GM12874 (cell line): ENCODE results near the gene STK32B.

Experiments
- TF ChIP-seq, protein P1 (sequence below): IDR thresholded peaks from 2 replicates; pipeline ENCODE4 v1.5.1; 2011; ENCODE audit warnings: low read depth, mild to moderate bottlenecking, control low read depth, low read length, moderate library complexity; ENCODE audit not compliant: insufficient read depth

Gene STK32B

DNA sequence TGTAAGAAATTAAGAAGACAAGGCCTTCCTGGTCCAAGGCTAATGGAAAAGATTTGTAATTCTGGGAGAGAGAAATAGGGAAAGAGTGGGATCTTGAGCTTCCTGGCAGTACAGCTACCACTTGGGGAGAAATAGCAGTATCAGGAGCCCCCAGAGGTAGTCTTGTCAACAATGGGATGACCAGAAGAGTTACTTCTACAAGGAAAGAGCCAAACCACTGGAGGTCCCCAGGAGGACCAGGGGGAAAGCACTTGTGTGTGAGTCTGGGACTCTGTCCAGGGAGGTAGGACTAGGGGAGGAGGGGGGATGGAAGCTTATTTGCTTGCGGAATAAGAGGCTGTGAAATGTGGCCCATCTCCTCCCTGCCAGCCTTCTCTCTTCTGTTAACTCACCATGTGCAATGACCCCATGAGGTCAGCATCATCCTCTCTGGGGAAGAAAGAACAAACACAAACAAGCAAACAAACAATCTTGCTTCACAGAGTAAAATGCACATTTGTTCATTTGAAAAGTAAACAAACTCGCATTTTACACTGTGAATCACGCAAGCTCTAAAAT lies 160.1 kb downstream of the STK32B start:
- TF ChIP-seq, protein P1, sequence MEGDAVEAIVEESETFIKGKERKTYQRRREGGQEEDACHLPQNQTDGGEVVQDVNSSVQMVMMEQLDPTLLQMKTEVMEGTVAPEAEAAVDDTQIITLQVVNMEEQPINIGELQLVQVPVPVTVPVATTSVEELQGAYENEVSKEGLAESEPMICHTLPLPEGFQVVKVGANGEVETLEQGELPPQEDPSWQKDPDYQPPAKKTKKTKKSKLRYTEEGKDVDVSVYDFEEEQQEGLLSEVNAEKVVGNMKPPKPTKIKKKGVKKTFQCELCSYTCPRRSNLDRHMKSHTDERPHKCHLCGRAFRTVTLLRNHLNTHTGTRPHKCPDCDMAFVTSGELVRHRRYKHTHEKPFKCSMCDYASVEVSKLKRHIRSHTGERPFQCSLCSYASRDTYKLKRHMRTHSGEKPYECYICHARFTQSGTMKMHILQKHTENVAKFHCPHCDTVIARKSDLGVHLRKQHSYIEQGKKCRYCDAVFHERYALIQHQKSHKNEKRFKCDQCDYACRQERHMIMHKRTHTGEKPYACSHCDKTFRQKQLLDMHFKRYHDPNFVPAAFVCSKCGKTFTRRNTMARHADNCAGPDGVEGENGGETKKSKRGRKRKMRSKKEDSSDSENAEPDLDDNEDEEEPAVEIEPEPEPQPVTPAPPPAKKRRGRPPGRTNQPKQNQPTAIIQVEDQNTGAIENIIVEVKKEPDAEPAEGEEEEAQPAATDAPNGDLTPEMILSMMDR, result no peak

DNA sequence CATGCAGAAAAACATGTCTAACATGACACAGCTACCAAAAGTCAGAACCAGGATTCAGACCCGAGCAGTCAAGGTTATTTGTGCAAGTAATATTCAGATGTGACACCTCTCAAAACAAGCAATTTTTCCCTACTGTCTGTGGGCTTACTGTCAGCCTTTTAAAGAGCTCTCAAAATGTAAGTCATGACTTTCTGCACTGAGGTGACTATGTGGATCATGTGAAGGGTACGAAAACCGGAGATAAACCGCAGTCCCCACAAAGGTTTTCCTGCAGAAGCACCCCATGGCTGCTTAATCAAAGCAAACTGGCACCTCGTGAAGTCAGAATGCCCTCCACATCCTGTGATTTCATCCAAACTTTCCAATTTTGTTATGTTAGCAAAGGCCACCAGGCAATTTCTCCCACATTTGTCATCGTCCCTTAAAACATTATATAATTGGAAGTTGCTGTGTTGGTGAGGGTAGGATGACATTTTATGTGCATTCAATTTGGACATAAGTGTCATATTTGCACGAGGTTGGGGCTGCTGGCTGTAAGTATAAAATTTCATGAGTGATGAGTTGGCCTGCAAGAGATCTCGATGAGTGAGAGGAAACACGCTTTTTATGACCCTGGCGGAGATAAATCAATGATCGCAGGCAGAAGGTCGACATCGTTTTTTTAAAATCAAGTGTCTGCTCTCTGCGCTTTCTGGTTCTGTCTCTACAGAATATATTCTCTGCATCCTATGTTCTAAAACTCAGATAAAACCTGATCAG lies 161.2 kb downstream of the STK32B start:
- TF ChIP-seq, protein P1, result no peak

DNA sequence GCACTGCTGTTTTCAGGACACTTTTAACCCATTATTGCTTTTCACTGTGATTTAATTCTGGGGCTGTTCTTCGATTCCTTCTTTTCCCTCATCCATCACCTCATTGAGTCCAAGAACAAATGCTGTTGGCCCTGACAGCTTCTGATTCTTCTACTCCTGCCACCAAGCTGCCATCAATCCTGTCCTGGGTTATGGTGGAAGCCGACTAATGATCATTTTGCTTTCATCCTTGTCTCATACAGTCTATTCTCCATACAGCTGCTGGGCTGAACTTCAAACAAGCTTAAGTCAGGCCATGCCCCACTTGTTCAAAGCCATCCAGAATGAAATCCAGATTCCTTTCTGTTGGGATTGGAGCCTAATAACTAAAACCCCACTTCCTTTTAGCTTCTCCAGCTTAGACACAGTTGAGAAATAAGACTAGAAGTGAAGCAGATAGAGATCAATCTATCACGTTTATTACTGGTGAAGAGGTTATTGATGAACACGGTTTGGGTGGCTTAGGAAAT lies 161.9 kb downstream of the STK32B start:
- TF ChIP-seq, protein P1, result no peak

DNA sequence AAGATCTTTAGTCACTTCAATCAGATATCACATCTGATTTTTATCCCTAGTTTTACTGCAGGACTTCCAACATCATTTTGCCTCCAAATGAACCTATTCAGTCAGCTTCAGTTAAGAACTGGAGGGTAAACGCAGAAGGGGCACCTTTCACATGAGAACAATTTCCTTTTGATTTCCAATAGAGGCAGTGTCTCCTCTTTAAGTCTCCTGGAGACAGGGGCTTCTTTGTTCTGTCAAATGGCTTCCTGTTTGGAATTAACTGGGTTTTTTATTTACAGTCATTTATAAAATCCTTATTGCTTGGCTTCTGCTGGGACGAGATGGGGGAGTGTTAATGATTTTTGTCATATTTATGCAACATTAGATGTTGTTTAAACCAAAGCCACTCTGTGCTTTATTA lies 164.0 kb downstream of the STK32B start:
- TF ChIP-seq, protein P1, result no peak

DNA sequence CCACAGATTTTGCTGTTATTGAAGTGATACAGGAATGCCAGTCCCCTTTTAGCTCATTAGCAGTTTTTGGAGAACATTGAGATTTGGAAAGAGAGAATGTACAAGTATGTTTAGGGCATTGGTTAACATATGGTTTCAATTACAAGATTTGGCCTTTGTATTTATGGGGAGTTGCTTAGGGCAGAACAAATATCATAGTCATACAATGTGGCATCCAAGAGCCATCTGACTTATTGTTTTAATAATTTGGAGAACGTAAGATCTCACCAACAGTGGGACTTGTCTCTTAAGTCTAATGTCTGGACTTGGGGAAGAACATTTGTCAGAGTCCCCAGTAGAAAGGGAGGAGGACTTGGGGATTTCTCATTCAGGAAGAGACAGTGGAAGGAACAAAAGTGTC lies 166.1 kb downstream of the STK32B start:
- TF ChIP-seq, protein P1, result no peak

DNA sequence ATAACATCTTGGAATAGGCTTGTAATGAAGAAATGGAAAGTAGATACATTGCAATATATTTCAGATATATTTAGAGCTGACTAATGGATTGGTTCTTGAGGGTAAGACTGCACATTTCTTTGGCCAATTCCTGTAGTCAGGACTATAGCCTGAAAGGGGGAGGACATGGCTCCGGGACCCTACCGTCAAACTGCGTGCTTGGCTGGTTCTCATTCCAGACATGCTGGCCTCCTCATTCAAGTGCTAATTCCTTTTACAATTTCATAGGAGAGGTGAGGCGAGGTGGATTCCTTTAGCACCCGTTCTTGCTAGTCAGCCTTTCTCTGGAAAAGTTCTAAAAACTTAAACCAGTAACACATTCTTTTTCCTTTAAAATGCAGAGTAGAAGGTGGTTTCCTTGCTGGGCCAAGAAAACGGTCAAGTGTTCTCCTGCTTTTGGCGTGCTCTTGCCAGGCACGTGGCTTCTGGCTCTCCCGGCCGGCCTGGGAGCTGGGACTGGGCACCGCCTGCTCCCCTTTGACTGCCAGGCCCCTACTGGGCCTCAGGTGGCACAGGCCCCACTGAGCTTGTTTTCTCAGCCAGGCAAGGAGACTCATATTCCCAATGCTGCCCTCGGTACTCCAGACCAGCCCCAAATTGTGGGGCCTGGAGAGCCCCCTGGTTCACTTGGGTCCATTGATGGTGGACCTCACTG lies 167.2 kb downstream of the STK32B start:
- TF ChIP-seq, protein P1, result no peak

DNA sequence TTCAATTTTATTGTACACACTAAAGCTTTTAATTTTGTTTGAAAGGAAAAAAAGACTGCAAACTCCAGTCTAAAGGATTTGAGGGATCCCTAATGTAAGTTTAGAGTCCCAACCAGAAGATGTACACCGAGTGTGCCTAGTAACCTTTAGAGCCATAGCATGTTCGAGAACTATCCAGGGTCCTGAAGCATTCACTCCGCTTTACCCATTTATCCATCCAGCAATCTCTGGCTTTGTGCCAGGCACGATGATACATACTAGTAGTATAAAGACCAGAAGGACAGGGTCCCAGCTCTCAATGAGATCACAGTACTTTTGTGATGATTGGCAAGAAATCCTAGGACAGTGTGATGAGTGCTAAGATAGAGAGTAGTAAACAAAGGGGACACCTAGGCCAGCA lies 168.7 kb downstream of the STK32B start:
- TF ChIP-seq, protein P1, result no peak
